NCI-H345 treated with DMSO at 0.1 percent for 48 hours (cell line): ENCODE results near the gene CFAP157.
"Not testable (repeated sequence)": the region's sequence is repeated elsewhere in the genome, so short reads cannot be mapped to it uniquely, and the experiment has no call there.

Source experiments
- DNase-seq: peaks from one replicate; lab custom pipeline; 2025; ENCODE audit not compliant: unreplicated experiment; lab: John Stamatoyannopoulos, UW

The CFAP157 gene

DNA sequence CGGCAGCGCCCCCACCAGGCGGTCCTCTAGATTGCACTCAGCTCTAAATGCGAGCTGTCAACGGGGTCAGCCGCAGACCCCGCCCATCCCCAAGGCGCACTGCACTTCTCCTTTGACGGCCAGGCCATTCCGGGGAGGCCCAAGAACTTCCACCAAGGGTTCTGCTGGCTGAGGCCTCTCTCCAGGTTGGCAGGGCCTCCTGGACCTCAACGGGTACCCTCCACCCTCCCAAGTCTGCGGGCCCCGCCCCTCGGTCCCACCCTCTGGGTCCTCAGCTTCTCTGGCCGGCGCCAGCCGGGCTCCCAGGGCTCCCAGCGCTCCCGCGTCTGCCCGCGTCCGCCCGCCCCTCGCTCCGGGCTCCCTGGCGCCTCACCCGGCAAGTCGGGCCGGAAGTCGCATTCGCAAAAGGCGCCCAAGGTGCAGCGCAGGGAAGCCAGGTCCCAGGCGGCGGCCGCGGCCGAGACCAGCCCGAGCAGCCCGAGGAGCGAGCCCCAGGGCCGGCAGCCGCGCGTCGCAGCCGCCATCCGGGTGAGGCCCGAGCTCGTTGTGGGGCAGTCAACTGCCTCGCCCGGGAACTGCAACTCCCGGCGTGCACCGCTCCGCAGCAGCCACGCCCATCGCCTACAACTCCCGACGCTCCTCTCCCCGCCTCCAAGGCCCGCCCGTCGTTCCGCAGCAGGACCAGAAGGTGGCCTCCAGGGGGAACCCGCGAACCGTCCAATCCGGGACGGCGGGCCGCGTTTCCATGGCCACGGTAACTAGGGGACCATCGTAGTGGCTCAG lies 28.1 kb downstream of the CFAP157 start, which contains the start of gene TOR2A:
TOR2A (minus strand) TSS at position 548 of the 783 bp plus-strand sequence; CDS start at position 524, 24 bp downstream.
- DNase-seq = peak; percentile 93

DNA sequence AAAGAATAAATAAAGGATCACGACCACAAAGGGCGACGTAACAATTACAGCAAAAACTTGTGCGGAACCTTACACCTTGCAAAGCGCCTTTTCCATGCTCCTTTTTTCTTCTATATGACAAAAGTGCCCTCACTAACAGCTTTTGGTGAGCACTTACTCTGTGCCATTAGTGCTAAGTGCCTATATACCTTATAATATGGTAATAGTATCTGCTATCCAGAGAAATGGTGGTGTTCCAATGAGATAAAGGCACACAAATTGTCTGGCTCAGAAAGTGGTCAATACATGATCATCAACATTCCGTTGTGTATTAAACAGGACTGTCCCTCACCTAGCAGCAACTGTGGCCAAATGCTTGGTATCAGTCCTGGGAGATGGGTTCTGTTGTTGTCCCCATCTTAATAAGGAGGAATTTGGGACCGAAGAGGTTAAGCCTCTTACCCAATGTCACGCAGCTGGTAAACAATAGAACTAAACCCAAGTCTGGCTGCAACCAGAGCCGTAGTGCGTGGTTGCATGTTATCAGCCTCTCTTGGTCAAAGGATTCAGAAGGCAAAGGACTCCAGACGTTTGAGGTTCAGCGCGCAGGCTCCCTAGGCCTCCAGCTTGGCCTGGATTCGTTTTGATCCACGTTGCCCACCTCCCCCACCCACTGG lies 28.9 kb downstream of the CFAP157 start:
- DNase-seq = no peak

DNA sequence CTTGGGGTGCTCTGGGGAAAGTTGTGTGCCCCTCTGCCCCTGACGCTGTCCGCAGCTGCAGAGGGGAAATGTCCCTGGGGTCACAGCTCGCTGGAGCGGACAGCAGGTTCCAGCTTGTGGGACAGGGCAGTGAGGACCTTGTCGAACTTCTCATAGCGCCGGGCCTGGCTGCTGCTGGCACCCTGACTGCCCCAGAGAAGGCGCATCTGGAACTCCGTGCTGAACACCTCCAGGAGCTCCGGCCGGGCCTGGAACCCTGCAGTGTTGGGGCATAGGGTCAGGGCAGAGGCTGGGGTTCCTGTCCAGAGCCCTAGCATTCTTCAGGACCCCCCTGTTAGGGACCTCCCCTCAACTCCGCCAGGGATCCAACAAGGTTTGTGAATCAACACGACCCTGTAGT lies 31.9 kb downstream of the CFAP157 start:
- no peak for DNase-seq

DNA sequence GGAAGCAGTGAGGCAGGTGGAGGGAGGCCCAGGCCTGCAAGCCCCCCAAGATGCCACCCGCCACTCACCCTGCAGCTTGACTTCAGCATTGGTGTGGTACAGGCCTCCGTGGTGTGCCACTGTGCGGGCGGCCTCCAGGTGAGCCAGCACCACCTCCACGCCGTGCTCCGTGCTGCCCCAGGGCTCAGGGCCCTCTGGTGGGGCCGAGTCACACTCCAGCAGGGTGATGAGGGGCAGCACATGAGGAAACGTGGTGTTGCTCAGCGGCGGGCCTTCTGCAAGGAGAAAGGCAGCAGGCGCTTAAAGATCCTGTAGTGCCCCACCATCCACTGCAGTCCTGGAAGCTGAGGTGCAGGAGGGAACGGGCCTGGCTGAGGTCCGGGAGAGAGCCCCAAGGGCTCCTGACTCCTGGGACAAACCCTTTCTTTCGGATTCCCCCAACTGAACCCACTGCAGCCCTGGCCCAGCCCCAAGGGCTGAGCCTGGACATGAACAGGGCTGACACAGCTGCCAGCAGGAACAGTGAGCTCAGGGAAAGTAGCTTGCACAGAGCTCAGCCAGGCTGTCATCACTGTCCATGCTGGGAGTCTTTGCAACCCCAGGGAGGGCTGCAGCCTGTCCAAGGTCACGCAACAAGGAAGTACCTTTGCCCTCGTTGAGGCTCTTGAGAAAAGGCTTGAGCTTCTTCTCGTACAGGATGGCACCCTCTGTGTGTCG lies 33.0 kb downstream of the CFAP157 start:
- DNase-seq = no peak

DNA sequence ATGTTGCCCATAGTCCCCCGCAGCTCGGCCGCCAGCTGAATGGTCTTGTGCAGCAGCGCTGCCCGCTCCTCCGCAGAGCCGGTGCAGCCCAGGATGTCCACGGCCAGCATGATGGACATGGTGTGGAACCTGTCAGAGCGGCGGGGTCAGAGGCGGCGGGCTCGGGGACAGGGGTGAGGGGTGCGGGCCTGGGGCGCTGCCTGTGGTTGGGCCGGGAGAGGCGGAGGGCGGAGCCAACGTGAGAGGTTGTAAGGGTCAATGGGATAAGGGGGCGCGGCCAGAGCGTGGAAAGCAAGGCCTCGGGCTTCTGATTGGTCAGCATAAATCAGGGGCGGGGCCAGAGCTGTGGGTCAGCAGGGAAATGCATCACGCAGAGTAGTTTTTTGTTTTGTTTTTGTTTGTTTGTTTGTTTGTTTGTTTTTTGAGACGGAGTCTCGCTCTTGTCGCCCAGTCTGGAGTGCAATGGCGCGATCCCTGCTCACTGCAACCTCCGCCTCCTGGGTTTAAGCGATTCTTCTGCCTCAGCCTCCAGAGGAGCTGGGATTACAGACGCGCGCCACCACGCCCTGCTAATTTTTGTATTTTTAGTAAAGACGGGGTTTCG lies 35.1 kb downstream of the CFAP157 start:
- no peak for DNase-seq

DNA sequence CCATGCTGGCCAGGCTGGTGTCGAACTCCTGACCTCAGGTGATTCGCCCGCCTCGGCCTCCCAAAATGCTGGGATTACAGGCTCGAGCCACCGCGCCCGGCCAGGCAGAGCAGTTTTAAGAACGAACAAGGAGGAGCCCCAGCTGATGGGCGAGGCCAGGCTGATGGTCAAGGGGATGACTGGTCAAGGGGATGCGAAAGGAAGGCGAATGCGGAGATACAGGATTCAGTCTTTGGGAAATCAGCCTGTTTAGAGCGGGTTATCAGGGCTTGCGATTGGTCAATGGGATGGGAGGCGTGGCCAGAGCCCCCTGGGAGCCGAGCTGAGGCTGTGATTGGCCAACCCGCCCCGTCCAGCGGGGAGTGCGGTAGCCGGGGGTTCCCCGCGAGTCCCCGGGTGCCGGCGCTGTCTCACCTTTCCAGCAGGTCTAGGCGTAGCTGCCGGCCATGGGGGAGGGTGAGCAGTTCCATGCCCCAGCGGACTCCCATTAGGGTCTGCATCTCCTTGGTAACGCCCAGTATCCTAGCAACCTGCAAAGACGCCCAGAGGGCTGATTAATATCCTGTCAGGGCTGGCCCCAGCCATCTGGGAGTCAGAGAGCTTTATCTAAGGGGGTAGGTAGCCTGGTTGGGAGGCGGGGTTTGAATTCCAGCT lies 35.8 kb downstream of the CFAP157 start:
- no peak for DNase-seq

DNA sequence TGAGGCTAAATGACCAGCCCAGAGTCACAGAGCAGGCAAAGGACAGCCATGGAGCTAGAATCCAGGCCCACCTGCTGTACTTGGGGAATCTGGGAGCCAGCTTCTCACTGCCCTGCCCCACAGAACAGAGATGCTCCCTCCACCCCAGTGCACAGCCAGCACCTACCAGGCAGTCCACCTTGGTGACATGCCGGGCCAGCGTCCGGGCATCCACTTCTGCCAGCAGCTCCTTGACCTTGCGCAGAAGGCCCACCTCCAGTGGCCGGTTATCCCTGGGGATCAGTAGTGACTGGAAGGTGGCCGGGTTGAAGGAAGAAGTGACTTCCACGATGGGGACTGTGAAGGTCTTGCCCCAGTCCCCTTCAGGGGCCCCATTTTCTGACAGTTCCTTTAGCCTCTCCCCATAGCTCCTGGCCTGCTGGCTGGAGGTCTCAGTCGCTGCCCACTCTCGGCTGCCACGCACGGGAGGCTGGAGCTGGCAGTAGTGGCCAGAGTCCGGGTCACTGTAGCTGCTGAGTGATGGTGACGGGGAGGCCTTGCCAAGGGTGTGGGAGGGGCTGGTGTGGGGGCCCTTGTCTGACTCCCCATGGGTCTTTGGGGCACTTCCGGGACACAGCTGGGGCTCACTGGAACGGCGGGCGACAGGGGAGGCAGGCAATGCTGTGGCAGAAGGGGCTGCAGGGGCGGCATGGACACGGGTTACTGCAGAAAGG lies 37.8 kb downstream of the CFAP157 start:
- DNase-seq = no peak

DNA sequence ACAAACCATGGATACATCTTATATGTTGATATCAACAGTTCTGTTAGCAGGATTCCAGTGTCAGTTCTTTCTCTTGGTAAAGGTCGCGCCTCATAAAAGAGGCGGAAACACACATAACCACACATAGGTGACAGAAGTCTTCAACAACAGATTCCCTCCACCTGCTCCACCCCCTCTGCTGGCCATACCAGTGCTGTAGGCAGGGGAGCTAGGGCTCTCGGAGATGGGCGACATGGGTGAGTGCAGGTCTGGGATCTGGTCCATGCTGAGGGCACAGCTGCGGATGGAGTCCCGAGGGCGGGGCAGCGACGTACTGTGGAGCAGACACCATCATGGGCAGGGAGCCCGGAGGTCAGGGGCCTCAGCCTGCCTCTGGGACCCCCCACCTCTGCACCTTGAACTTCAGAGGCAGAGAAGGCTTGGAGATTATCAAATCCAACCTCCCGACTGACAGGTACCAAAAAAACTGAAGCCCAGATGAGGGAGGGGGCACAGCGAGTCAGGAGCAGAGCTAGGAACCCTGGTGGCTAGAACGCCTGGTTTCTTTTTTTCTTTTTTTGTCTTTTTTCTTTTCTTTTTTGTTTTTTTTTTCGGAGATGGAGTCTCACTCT lies 40.3 kb downstream of the CFAP157 start:
- no peak for DNase-seq

DNA sequence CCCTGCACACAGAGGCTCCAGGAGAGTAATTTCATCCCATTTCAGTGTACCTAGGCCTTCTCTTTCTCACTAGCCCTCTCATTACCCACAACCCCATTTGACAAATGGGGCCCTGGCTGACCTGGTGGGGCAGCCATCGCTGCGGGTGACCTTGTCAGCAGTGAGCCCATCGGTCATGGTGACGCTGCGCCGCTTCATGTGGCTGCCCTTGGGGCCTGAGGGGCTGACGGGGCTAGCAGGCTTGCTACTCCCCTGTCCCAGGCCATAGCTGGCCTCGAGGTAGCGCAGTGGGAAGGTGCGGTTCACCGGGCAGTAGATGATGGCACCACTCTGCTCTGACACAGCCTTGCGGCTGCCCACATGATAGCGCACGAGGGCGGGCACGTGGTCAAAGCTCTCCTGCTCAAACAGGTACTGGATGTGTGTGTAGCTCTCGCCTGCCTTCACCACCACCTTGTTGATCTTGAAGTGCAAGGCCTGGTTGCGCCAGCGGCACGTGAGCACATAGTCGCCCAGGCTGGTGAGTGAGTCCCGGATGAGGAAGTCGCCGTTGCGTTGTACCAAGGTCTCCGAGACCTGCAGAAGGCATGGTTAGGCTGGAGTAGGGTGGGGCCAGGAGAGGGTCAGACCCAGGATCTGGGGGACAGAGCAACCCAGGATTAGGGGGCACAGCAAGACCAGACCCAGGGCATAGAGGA lies 42.5 kb downstream of the CFAP157 start:
- no peak for DNase-seq

DNA sequence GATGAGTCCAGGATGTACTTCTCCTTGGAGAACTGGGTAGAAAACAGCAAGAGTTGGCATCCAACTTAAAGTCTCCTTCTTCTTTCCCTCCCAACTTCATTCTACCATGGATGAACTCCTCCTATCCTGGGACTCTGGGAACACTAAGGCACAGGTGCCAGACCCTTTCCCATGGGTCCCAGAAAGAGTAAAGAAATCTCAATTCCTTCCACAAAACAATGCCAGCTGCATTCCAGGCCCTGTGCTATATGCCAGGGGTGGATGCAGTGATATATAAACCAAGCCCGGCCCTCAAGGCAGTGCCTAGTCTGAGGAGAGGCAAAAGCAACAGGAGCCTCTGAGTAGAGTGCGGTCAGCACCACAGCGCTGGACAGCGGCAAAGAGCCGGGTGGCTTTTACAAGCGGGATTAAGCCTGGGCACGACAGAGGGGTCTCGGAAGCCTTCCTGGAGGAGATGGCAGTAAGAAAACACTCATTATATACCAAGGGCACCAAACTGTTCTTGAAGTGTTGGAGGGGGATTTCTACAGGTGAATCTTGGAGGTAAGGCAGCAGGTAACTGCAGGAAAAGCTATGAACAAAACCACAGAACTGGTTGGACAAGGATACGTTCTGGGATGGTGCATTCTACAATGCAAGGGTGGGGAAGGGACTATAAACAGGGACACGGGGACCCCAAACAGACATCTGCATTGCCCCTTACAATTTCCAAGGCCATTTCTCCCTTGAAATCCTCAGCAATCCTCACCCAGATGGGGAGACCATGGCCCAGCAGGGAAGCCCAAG lies 44.7 kb downstream of the CFAP157 start:
- DNase-seq = no peak

DNA sequence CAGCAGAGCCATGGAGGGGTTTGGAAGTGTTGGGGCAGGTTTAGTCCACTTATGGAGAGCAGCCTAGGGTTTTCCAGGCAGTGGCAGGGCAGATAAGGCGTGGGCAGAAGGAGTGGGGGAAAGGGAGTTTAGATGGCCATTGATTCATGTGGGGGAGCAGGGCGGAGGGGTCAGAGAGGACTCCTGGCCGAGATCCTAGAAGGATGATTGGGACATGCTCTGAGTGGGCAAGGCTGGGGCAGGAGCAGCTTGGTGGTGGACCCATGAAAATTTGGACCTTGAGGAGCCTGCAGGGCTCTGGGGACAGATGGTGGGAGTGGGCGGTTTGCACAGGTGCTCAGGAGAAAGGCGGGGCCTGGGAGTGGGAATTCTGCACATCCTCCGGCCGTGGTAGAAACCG lies 46.4 kb downstream of the CFAP157 start:
- no peak for DNase-seq

DNA sequence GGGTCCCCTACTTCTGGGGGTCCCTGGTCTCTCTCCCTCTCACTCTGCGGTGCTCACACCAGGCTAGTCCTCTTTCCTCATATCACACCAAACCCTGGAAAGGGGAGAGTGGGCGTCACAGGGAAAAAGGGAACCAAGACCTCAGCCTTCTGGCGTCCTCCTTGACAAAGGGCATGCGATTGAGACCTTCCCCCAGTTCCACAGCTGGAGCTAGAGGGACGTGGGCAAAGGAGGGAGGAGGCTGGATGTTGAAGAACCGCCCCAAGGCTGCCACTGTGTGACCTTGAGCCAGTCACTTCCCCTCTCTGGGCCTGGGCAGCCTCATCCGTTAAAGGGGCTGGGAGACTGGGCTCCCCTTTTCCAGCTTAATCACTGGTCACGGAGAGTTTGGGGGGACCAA lies 46.8 kb downstream of the CFAP157 start:
- no peak for DNase-seq

DNA sequence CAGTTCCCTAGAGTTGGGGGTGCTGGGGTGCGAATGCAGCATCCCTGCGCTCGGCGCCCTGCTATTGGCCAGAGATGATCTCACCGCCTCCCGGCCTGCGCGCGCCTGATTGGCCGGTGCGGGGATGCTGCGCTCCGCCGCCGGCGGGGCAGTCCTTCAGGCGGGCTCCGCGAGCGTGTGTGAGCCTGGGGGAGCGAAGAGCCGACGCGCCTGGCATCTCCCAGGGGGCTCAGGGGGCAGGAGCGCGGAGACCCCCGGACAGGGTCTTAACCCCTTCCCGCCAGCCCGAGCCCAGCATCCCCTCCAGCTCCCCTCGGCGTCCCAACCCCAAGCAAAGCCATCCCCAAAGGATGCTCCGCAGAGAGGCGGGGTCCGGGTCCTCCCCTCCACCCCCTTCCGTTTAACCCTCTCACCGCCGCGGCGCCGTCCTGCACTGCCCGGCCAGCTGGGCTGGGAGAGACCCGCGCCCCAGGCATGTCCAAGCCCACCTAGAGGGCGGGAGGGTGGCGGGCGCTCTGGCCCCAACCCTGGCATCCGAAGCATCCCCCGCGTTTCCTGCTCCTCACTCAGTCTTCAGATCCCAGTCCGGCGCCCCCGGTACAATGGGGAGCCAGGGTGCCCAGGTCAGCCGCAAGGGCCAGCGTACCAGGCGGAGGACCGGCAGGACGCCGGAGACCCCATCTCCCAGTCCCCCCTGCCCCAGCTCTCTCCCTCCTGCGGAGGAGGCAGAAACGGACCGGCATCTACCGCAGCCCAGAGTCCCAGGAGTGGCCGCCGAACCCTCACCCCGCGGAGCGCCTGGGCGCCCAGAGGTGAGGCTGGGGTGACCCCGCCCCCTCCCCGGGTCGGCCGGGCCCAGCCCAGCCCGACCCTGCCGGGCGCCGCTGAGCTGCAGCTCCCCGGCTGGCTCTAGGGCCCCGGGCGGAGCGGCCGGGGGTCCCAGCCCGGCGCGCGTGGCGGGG lies 47.6 kb downstream of the CFAP157 start:
- DNase-seq = peak; percentile 30

DNA sequence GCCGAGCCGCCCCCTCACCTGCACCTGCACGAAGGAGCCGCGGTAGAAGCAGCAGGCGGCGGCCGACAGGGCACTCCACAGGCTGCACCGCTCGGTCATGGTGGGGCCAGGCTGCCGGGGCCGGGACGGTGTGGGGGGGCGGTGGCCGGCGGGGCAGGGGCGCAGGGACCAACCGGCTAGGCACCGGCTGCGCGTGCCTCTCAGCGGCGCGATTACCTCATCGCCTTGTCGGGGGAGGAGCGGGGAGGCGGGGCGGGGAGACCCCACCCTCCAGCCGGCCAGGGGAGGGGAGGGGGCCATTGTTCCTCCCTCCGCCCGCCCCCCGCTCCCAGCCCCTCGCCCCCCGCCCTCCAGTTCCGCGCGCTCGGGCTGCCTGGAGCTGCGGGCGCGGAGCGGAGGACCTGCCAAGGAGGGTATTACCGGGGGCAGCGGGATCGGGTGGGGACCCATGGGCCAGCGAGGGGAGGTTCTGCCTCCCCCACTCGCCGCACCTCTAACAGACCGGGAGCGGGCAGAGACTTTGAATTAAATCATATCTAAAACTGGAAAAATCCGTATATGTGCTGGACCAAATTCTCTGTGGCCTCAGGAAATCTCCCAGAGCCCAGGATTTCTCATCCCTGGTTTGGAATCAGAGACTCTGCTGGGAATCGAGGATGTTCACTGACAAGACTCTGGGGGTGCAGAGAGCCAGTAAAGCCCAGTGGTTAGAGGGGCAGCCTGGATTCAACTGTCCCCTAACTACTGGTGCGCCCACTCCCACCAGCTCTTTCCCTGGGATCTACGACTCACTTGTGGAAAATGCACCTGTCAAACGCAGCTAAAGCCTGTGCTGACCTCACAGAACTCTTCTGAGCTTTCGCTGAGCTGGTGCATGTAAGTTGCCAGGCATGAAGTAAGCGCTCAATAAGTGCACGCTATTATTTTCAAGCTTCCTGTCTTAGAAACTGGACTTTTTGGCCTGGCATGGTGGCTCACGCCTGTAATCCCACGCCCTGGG lies 48.6 kb downstream of the CFAP157 start:
- DNase-seq = peak; percentile 23

DNA sequence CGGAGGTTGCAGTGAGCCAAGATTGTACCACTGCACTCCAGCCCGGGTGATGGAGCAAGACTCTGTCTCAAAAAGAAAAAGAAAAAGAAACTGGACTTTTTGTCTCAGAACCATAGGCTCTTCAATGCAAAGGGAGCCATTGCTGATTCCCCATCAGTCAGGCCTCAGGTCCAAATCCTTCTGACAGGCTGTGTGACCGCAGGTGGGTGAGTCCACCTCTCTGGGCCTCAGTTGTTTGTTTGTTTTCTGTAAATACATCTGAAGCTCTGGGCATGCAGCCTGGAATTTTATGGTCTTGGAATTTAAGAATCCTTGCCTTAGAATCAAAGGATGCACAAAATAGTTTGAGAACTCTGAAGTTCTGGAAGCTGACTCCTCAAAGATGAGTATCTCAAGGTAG lies 49.4 kb downstream of the CFAP157 start:
- DNase-seq = no peak

DNA sequence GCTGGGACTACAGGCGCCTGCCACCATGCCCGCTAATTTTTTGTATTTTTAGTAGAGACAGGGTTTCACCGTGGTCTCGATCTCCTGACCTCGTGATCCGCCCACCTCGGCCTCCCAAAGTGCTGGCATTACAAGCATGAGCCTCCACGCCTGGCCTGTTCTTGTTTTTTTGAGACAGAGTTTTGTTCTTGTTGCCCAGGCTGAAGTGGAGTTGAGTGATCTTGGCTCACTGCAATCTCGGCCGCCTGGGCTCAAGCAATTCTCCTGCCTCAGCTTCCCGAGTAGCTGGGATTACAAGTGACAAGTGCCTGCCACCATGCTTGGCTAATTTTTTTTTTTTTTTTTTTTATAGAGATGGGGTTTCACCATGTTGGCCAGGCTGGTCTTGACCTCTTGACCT lies 50.0 kb downstream of the CFAP157 start:
- not testable (repeated sequence) for DNase-seq
